WTC11 (cell line): ENCODE data around the gene DNAJB2. TPM values are rescaled to one million over a fixed set of nuclear protein-coding genes. Genes with fewer than 3 reads are reported as not detected.

ENCODE experiments used
- ATAC-seq: fragments of 200-7000 bp; cut with Tn5 transposase; 2 replicates; pipeline ENCODE4 v1.10.0; 2021; ENCODE audit warnings: mild to moderate bottlenecking, moderate library complexity
- CTCF ChIA-PET: fragments of 300-600 bp; sonication (Branson Sonifier 250); formaldehyde crosslinking; loops from one replicate; lab custom pipeline; 2021; ENCODE audit warnings: antibody characterized with exemption; lab: Charles Lee
- POLR2A ChIA-PET: fragments of 350-600 bp; sonication (Branson Sonifier 250); formaldehyde crosslinking; loops from one replicate; lab custom pipeline; 2021; ENCODE audit warnings: antibody characterized with exemption; lab: Charles Lee
- DNase-seq: peaks from one replicate; pipeline ENCODE4 v3.0.0; 2021; ENCODE audit warnings: low spot score
- H3K27ac Mint-ChIP-seq: 2 replicates; pipeline ENCODE4 v1.8.0; 2021; ENCODE audit warnings: mixed read lengths
- H3K27me3 Mint-ChIP-seq: 2 replicates; pipeline ENCODE4 v1.8.0; 2021; ENCODE audit warnings: low read depth, mild to moderate bottlenecking, moderate library complexity, mixed read lengths
- H3K36me3 Mint-ChIP-seq: 2 replicates; pipeline ENCODE4 v1.8.0; 2021; ENCODE audit warnings: mixed read lengths
- H3K4me1 Mint-ChIP-seq: 2 replicates; pipeline ENCODE4 v1.8.0; 2022; ENCODE audit warnings: mixed read lengths
- H3K4me3 Mint-ChIP-seq: 2 replicates; pipeline ENCODE4 v1.8.0; 2021; ENCODE audit warnings: mild to moderate bottlenecking, moderate library complexity, mixed read lengths
- H3K9me3 Mint-ChIP-seq: 2 replicates; pipeline ENCODE4 v1.8.0; 2021; ENCODE audit warnings: mixed read lengths
- CREB1 ChIP-seq: sonication (generic); formaldehyde crosslinking; IDR thresholded peaks from 2 replicates; pipeline ENCODE4 v1.8.0; 2023; ENCODE audit warnings: mild to moderate bottlenecking, missing genetic modification reagents
- JUN ChIP-seq: sonication (generic); formaldehyde crosslinking; IDR thresholded peaks from 2 replicates; pipeline ENCODE4 v1.8.0; 2023; ENCODE audit warnings: mild to moderate bottlenecking, missing genetic modification reagents
- KAT7 ChIP-seq: sonication (generic); formaldehyde crosslinking; IDR thresholded peaks from 2 replicates; pipeline ENCODE4 v1.8.1; 2023; ENCODE audit warnings: missing genetic modification reagents, mild to moderate bottlenecking, borderline replicate concordance
- NFE2L1 ChIP-seq: sonication (generic); formaldehyde crosslinking; IDR thresholded peaks from 2 replicates; pipeline ENCODE4 v1.8.1; 2023; ENCODE audit warnings: missing genetic modification reagents
- NFYB ChIP-seq: sonication (generic); formaldehyde crosslinking; conservative IDR thresholded peaks from 2 replicates; pipeline ENCODE4 v1.8.0; 2022; ENCODE audit warnings: low read depth, missing genetic modification reagents
- NR1H2 ChIP-seq: sonication (generic); formaldehyde crosslinking; IDR thresholded peaks from 2 replicates; pipeline ENCODE4 v1.9.0; 2021; ENCODE audit warnings: mild to moderate bottlenecking, moderate library complexity, missing genetic modification reagents
- SMAD3 ChIP-seq: sonication (generic); formaldehyde crosslinking; IDR thresholded peaks from 2 replicates; pipeline ENCODE4 v1.8.0; 2022; ENCODE audit warnings: missing genetic modification reagents, mild to moderate bottlenecking, borderline replicate concordance
- ZNF263 ChIP-seq: sonication (generic); formaldehyde crosslinking; IDR thresholded peaks from 2 replicates; pipeline ENCODE4 v1.8.1; 2022; ENCODE audit warnings: low read depth, mild to moderate bottlenecking, moderate library complexity, missing genetic modification reagents
- ZNF416 ChIP-seq: fragments of 250-450 bp; sonication (Bioruptor Pico); IDR thresholded peaks from 2 replicates; pipeline ENCODE4 v1.9.0; 2021; ENCODE audit warnings: mild to moderate bottlenecking, inconsistent platforms
- total RNA-seq: library from RNA; stranded (reverse); gene quantifications from 3 replicates; pipeline ENCODE4 v1.2.3, GENCODE V29; 2021
- TF ChIP-seq, protein P1 (sequence below): sonication (generic); formaldehyde crosslinking; IDR thresholded peaks from 2 replicates; pipeline ENCODE4 v1.8.1; 2023; ENCODE audit warnings: mild to moderate bottlenecking, missing genetic modification reagents
- TF ChIP-seq, protein P2 (sequence below): sonication (generic); formaldehyde crosslinking; IDR thresholded peaks from 2 replicates; pipeline ENCODE4 v1.8.0; 2022; ENCODE audit warnings: missing genetic modification reagents
- TF ChIP-seq, protein P3 (sequence below): sonication (generic); formaldehyde crosslinking; IDR thresholded peaks from 2 replicates; pipeline ENCODE4 v1.8.0; 2022; ENCODE audit warnings: mild to moderate bottlenecking, missing genetic modification reagents
- TF ChIP-seq, protein P4 (sequence below): sonication (generic); formaldehyde crosslinking; IDR thresholded peaks from 2 replicates; pipeline ENCODE4 v1.8.1; 2022; ENCODE audit warnings: low read depth, missing genetic modification reagents, borderline replicate concordance
- TF ChIP-seq, protein P5 (sequence below): fragments of 250-450 bp; sonication (Bioruptor Pico); IDR thresholded peaks from 2 replicates; pipeline ENCODE4 v1.8.0; 2021; ENCODE audit warnings: mild to moderate bottlenecking
- TF ChIP-seq, protein P6 (sequence below): sonication (generic); formaldehyde crosslinking; IDR thresholded peaks from 2 replicates; pipeline ENCODE4 v1.8.1; 2023; ENCODE audit warnings: mild to moderate bottlenecking, missing genetic modification reagents, borderline replicate concordance
- TF ChIP-seq, protein P7 (sequence below): sonication (generic); formaldehyde crosslinking; conservative IDR thresholded peaks from 2 replicates; pipeline ENCODE4 v1.8.1; 2023; ENCODE audit warnings: mild to moderate bottlenecking, low read depth, missing genetic modification reagents, moderate library complexity

DNAJB2 gene
- total RNA-seq, 1 experiment from 2014 or later = 36.1 TPM

DNA sequence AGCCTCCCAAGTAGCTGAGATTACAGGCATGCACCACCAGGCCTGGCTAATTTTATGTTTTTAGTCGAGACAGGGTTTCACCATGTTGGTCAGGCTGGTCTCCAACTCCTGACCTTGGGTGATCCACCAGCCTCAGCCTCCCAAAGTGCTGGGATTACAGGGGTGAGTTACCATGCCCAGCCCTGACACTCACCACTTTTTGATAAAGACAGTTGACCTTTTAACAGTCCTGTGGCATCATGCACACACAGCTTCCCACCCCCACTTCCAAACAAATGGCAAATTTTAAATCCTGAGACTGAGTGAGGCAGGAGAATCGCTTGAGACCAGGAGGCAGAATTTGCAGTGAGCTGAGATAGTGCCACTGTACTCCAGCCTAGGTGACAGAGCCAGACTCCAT is 6.2 kb upstream of the DNAJB2 start:
- Mint-ChIP-seq H3K27ac (no peak overlapping the region), H3K4me1 (peaks cover 18% of the 10 kb centered on the region), H3K9me3 (no peaks in the 10 kb centered on the region), H3K27me3 (peaks cover 39% of the 10 kb centered on the region), H3K36me3 (no peaks in the 10 kb centered on the region), H3K4me3 (no peak overlapping the region)
- DNase-seq = no peak
- POLR2A ChIA-PET = no interaction called here
- CTCF ChIA-PET = no interaction called here
- no peak for ATAC-seq
- TF ChIP-seq NFYB (CRISPR knock-in tag) = no peak
- TF ChIP-seq, protein P1, sequence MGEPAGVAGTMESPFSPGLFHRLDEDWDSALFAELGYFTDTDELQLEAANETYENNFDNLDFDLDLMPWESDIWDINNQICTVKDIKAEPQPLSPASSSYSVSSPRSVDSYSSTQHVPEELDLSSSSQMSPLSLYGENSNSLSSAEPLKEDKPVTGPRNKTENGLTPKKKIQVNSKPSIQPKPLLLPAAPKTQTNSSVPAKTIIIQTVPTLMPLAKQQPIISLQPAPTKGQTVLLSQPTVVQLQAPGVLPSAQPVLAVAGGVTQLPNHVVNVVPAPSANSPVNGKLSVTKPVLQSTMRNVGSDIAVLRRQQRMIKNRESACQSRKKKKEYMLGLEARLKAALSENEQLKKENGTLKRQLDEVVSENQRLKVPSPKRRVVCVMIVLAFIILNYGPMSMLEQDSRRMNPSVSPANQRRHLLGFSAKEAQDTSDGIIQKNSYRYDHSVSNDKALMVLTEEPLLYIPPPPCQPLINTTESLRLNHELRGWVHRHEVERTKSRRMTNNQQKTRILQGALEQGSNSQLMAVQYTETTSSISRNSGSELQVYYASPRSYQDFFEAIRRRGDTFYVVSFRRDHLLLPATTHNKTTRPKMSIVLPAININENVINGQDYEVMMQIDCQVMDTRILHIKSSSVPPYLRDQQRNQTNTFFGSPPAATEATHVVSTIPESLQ (CRISPR knock-in tag) = no peak
- TF ChIP-seq, protein P2, sequence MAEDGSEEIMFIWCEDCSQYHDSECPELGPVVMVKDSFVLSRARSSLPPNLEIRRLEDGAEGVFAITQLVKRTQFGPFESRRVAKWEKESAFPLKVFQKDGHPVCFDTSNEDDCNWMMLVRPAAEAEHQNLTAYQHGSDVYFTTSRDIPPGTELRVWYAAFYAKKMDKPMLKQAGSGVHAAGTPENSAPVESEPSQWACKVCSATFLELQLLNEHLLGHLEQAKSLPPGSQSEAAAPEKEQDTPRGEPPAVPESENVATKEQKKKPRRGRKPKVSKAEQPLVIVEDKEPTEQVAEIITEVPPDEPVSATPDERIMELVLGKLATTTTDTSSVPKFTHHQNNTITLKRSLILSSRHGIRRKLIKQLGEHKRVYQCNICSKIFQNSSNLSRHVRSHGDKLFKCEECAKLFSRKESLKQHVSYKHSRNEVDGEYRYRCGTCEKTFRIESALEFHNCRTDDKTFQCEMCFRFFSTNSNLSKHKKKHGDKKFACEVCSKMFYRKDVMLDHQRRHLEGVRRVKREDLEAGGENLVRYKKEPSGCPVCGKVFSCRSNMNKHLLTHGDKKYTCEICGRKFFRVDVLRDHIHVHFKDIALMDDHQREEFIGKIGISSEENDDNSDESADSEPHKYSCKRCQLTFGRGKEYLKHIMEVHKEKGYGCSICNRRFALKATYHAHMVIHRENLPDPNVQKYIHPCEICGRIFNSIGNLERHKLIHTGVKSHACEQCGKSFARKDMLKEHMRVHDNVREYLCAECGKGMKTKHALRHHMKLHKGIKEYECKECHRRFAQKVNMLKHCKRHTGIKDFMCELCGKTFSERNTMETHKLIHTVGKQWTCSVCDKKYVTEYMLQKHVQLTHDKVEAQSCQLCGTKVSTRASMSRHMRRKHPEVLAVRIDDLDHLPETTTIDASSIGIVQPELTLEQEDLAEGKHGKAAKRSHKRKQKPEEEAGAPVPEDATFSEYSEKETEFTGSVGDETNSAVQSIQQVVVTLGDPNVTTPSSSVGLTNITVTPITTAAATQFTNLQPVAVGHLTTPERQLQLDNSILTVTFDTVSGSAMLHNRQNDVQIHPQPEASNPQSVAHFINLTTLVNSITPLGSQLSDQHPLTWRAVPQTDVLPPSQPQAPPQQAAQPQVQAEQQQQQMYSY (CRISPR knock-in tag) = no peak
- TF ChIP-seq ZNF416 (CRISPR knock-in tag) = no peak
- no peak for TF ChIP-seq CREB1 (CRISPR knock-in tag)
- TF ChIP-seq, protein P3, sequence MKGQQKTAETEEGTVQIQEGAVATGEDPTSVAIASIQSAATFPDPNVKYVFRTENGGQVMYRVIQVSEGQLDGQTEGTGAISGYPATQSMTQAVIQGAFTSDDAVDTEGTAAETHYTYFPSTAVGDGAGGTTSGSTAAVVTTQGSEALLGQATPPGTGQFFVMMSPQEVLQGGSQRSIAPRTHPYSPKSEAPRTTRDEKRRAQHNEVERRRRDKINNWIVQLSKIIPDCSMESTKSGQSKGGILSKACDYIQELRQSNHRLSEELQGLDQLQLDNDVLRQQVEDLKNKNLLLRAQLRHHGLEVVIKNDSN (CRISPR knock-in tag) = no peak
- no peak for TF ChIP-seq JUN (CRISPR knock-in tag)
- TF ChIP-seq, protein P4, sequence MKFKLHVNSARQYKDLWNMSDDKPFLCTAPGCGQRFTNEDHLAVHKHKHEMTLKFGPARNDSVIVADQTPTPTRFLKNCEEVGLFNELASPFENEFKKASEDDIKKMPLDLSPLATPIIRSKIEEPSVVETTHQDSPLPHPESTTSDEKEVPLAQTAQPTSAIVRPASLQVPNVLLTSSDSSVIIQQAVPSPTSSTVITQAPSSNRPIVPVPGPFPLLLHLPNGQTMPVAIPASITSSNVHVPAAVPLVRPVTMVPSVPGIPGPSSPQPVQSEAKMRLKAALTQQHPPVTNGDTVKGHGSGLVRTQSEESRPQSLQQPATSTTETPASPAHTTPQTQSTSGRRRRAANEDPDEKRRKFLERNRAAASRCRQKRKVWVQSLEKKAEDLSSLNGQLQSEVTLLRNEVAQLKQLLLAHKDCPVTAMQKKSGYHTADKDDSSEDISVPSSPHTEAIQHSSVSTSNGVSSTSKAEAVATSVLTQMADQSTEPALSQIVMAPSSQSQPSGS (CRISPR knock-in tag) = no peak
- TF ChIP-seq, all 79 proteins: peak for 0

DNA sequence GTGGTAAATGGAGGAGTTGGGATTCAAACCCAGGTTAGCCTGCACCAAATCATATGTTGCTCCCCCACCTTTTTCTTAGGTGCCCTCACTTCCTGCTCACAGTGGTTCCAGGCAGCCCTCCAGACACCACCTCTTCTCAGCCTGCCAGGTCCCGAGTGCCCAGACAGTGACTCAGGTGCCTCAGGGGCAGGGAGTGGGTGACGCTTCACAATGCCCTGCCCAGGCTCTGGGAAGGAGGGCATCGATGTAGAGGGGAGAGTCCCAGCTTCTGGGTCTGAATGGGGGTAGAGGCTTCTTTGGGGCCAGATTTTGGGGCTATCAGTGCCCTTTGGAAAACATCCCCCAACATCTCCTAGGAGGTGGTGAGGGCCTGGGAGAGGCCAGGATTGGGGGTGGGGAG is 5.2 kb upstream of the DNAJB2 start:
- Mint-ChIP-seq H3K4me1 (peaks cover 28% of the 10 kb centered on the region), H3K27me3 (peaks cover 36% of the 10 kb centered on the region), H3K27ac (no peak overlapping the region), H3K4me3 (no peak overlapping the region), H3K36me3 (no peaks in the 10 kb centered on the region), H3K9me3 (no peaks in the 10 kb centered on the region)
- TF ChIP-seq, protein P5, sequence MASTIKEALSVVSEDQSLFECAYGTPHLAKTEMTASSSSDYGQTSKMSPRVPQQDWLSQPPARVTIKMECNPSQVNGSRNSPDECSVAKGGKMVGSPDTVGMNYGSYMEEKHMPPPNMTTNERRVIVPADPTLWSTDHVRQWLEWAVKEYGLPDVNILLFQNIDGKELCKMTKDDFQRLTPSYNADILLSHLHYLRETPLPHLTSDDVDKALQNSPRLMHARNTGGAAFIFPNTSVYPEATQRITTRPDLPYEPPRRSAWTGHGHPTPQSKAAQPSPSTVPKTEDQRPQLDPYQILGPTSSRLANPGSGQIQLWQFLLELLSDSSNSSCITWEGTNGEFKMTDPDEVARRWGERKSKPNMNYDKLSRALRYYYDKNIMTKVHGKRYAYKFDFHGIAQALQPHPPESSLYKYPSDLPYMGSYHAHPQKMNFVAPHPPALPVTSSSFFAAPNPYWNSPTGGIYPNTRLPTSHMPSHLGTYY = no peak
- no peak for TF ChIP-seq KAT7
- TF ChIP-seq, protein P6, sequence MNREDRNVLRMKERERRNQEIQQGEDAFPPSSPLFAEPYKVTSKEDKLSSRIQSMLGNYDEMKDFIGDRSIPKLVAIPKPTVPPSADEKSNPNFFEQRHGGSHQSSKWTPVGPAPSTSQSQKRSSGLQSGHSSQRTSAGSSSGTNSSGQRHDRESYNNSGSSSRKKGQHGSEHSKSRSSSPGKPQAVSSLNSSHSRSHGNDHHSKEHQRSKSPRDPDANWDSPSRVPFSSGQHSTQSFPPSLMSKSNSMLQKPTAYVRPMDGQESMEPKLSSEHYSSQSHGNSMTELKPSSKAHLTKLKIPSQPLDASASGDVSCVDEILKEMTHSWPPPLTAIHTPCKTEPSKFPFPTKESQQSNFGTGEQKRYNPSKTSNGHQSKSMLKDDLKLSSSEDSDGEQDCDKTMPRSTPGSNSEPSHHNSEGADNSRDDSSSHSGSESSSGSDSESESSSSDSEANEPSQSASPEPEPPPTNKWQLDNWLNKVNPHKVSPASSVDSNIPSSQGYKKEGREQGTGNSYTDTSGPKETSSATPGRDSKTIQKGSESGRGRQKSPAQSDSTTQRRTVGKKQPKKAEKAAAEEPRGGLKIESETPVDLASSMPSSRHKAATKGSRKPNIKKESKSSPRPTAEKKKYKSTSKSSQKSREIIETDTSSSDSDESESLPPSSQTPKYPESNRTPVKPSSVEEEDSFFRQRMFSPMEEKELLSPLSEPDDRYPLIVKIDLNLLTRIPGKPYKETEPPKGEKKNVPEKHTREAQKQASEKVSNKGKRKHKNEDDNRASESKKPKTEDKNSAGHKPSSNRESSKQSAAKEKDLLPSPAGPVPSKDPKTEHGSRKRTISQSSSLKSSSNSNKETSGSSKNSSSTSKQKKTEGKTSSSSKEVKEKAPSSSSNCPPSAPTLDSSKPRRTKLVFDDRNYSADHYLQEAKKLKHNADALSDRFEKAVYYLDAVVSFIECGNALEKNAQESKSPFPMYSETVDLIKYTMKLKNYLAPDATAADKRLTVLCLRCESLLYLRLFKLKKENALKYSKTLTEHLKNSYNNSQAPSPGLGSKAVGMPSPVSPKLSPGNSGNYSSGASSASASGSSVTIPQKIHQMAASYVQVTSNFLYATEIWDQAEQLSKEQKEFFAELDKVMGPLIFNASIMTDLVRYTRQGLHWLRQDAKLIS (CRISPR knock-in tag) = no peak
- no peak for TF ChIP-seq ZNF263 (CRISPR knock-in tag)
- no peak for TF ChIP-seq NFE2L1 (CRISPR knock-in tag)
- TF ChIP-seq, protein P7, sequence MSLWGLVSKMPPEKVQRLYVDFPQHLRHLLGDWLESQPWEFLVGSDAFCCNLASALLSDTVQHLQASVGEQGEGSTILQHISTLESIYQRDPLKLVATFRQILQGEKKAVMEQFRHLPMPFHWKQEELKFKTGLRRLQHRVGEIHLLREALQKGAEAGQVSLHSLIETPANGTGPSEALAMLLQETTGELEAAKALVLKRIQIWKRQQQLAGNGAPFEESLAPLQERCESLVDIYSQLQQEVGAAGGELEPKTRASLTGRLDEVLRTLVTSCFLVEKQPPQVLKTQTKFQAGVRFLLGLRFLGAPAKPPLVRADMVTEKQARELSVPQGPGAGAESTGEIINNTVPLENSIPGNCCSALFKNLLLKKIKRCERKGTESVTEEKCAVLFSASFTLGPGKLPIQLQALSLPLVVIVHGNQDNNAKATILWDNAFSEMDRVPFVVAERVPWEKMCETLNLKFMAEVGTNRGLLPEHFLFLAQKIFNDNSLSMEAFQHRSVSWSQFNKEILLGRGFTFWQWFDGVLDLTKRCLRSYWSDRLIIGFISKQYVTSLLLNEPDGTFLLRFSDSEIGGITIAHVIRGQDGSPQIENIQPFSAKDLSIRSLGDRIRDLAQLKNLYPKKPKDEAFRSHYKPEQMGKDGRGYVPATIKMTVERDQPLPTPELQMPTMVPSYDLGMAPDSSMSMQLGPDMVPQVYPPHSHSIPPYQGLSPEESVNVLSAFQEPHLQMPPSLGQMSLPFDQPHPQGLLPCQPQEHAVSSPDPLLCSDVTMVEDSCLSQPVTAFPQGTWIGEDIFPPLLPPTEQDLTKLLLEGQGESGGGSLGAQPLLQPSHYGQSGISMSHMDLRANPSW (CRISPR knock-in tag) = no peak
- no peak for TF ChIP-seq SMAD3 (CRISPR knock-in tag)
- TF ChIP-seq NR1H2 (CRISPR knock-in tag) = no peak
- ATAC-seq (no peak), DNase-seq (no peak)
- ChIA-PET POLR2A (interaction anchor here (0.6 to 1.4 kb wide), 5 partner anchors 17 to 98 kb away, joined by 3 to 8 read pairs (median 3); partner anchors contain the start of gene TUBA4A), CTCF (interaction anchor here (0.8 to 1.7 kb wide), 11 partner anchors 13 to 236 kb away, joined by 3 to 23 read pairs (median 3); partner anchors contain the start of genes PTPRN and TUBA4A)
